ENCODE results near the gene SPDYE1. TPM values are rescaled to one million over a fixed set of nuclear protein-coding genes. Genes with fewer than 3 reads are reported as not detected.
"Not testable (repeated sequence)": the region's sequence is repeated elsewhere in the genome, so short reads cannot be mapped to it uniquely, and the experiment has no call there.

SPDYE1 gene
- total RNA-seq, 2 experiments from 2014 or later, result not detected

GRCh38 chr7:44018857-44019807, 21.4 kb downstream of the SPDYE1 start:
- peak overlapping the region; percentile 91 for H3K4me3 Mint-ChIP-seq
- H3K9me3 Mint-ChIP-seq, H3K36me3 Mint-ChIP-seq, H3K27me3 Mint-ChIP-seq: not testable (repeated sequence)
- peaks cover 38% of the 10 kb centered on the region for H3K4me1 Mint-ChIP-seq (ENCODE audit: low read depth)
- ChIA-PET CTCF (interaction anchor here (0.7 to 2.4 kb wide), 7 partner anchors 26 to 546 kb away, joined by 3 to 15 read pairs (median 3); partner anchors contain the start of gene DBNL), POLR2A (interaction anchor here (0.7 kb wide), 1 partner anchor 114 kb away, joined by 3 read pairs; no protein-coding TSS in a partner anchor)
- H3K27ac Mint-ChIP-seq, result peak overlapping the region; percentile 83
- intact Hi-C loops (cut with micrococcal nuclease), result loop anchor here (1.0 kb wide), 1 partner anchor 63 kb away; the partner anchor contains the start of gene POLM
- peak; percentile 99 for DNase-seq

- not testable (repeated sequence) for DNase-seq, H3K4me3 Mint-ChIP-seq, H3K9me3 Mint-ChIP-seq, H3K27me3 Mint-ChIP-seq, H3K36me3 Mint-ChIP-seq
- ChIA-PET POLR2A (interaction anchor here (0.7 to 1.0 kb wide), 2 partner anchors 115 to 181 kb away, joined by 3 read pairs; partner anchors contain the start of gene YKT6), CTCF (interaction anchor here (0.7 to 2.4 kb wide), 8 partner anchors 20 to 546 kb away, joined by 3 to 15 read pairs (median 3); partner anchors contain the start of gene DBNL)
- Mint-ChIP-seq H3K27ac (peak overlapping the region; percentile 76), H3K4me1 (ENCODE audit: low read depth) (peaks cover 38% of the 10 kb centered on the region)
- intact Hi-C loops (cut with micrococcal nuclease), result loop anchor here (1.0 kb wide), 3 partner anchors 26 to 176 kb away; partner anchors contain the start of gene POLM
Measured at GRCh38 chr7:44019825-44020224, 22.1 kb downstream of the SPDYE1 start.

- H3K9me3 Mint-ChIP-seq; H3K27me3 Mint-ChIP-seq; intact Hi-C loops (cut with micrococcal nuclease); CTCF ChIA-PET; H3K4me3 Mint-ChIP-seq; DNase-seq; H3K36me3 Mint-ChIP-seq; POLR2A ChIA-PET: not testable (repeated sequence)
- Mint-ChIP-seq H3K27ac (peak overlapping the region; percentile 33), H3K4me1 (ENCODE audit: low read depth) (peaks cover 36% of the 10 kb centered on the region)
Measured at GRCh38 chr7:44022069-44022468, 24.4 kb downstream of the SPDYE1 start.

- H3K4me3 Mint-ChIP-seq, result peak overlapping the region; percentile 61
- H3K36me3 Mint-ChIP-seq; H3K27me3 Mint-ChIP-seq; POLR2A ChIA-PET; CTCF ChIA-PET; H3K9me3 Mint-ChIP-seq; intact Hi-C loops (cut with micrococcal nuclease): not testable (repeated sequence)
- DNase-seq, result peak; percentile 59
- H3K27ac Mint-ChIP-seq, result peak overlapping the region; percentile 95
- peaks cover 32% of the 10 kb centered on the region for H3K4me1 Mint-ChIP-seq (ENCODE audit: low read depth)
Measured at GRCh38 chr7:44022796-44023467, 25.2 kb downstream of the SPDYE1 start.

GRCh38 chr7:44029433-44029832, 31.7 kb downstream of the SPDYE1 start:
- H3K4me1 Mint-ChIP-seq (ENCODE audit: low read depth); POLR2A ChIA-PET; H3K9me3 Mint-ChIP-seq; H3K4me3 Mint-ChIP-seq; H3K27ac Mint-ChIP-seq; H3K36me3 Mint-ChIP-seq; H3K27me3 Mint-ChIP-seq; DNase-seq; CTCF ChIA-PET; intact Hi-C loops (cut with micrococcal nuclease): not testable (repeated sequence)

GRCh38 chr7:44030029-44030428, 32.3 kb downstream of the SPDYE1 start:
- H3K9me3 Mint-ChIP-seq; H3K36me3 Mint-ChIP-seq; H3K4me1 Mint-ChIP-seq (ENCODE audit: low read depth); H3K4me3 Mint-ChIP-seq; H3K27me3 Mint-ChIP-seq; H3K27ac Mint-ChIP-seq; DNase-seq; POLR2A ChIA-PET; CTCF ChIA-PET; intact Hi-C loops (cut with micrococcal nuclease): not testable (repeated sequence)

- POLR2A ChIA-PET; H3K4me3 Mint-ChIP-seq; CTCF ChIA-PET; H3K36me3 Mint-ChIP-seq; H3K27me3 Mint-ChIP-seq; H3K27ac Mint-ChIP-seq; DNase-seq; H3K4me1 Mint-ChIP-seq (ENCODE audit: low read depth); H3K9me3 Mint-ChIP-seq; intact Hi-C loops (cut with micrococcal nuclease): not testable (repeated sequence)
Measured at GRCh38 chr7:44031319-44031718, 33.6 kb downstream of the SPDYE1 start.

GRCh38 chr7:44032031-44032430, 34.3 kb downstream of the SPDYE1 start:
- POLR2A ChIA-PET; H3K27ac Mint-ChIP-seq; H3K4me3 Mint-ChIP-seq; H3K9me3 Mint-ChIP-seq; CTCF ChIA-PET; H3K4me1 Mint-ChIP-seq (ENCODE audit: low read depth); H3K27me3 Mint-ChIP-seq; H3K36me3 Mint-ChIP-seq; intact Hi-C loops (cut with micrococcal nuclease); DNase-seq: not testable (repeated sequence)

GRCh38 chr7:44033971-44034844, 36.5 kb downstream of the SPDYE1 start:
- H3K4me1 Mint-ChIP-seq (ENCODE audit: low read depth); H3K4me3 Mint-ChIP-seq; H3K27ac Mint-ChIP-seq; intact Hi-C loops (cut with micrococcal nuclease); H3K9me3 Mint-ChIP-seq; H3K36me3 Mint-ChIP-seq; H3K27me3 Mint-ChIP-seq; DNase-seq: not testable (repeated sequence)
- ChIA-PET CTCF (interaction anchor here (0.6 kb wide), 1 partner anchor 641 kb away, joined by 3 read pairs; no protein-coding TSS in a partner anchor), POLR2A (interaction anchor here (1.1 kb wide), 1 partner anchor 10 kb away, joined by 4 read pairs; no protein-coding TSS in a partner anchor)

- H3K27me3 Mint-ChIP-seq; H3K27ac Mint-ChIP-seq; intact Hi-C loops (cut with micrococcal nuclease); H3K9me3 Mint-ChIP-seq; CTCF ChIA-PET; H3K36me3 Mint-ChIP-seq; H3K4me3 Mint-ChIP-seq; POLR2A ChIA-PET: not testable (repeated sequence)
- peaks cover 10% of the 10 kb centered on the region for H3K4me1 Mint-ChIP-seq (ENCODE audit: low read depth)
- peak; percentile 55 for DNase-seq
Measured at GRCh38 chr7:44036364-44036763, 38.7 kb downstream of the SPDYE1 start.

- peaks cover 10% of the 10 kb centered on the region for H3K4me1 Mint-ChIP-seq (ENCODE audit: low read depth)
- H3K27me3 Mint-ChIP-seq; H3K9me3 Mint-ChIP-seq; H3K27ac Mint-ChIP-seq; CTCF ChIA-PET; H3K36me3 Mint-ChIP-seq; POLR2A ChIA-PET; intact Hi-C loops (cut with micrococcal nuclease); H3K4me3 Mint-ChIP-seq; DNase-seq: not testable (repeated sequence)
Measured at GRCh38 chr7:44037951-44038350, 40.3 kb downstream of the SPDYE1 start.

- H3K27ac Mint-ChIP-seq; POLR2A ChIA-PET; H3K36me3 Mint-ChIP-seq; DNase-seq; H3K27me3 Mint-ChIP-seq; H3K4me3 Mint-ChIP-seq; CTCF ChIA-PET; intact Hi-C loops (cut with micrococcal nuclease); H3K9me3 Mint-ChIP-seq: not testable (repeated sequence)
- H3K4me1 Mint-ChIP-seq (ENCODE audit: low read depth), result peaks cover 10% of the 10 kb centered on the region
Measured at GRCh38 chr7:44038553-44038952, 40.9 kb downstream of the SPDYE1 start.
